ENCODE data around the gene MMP24OS. TPM values are rescaled to one million over a fixed set of nuclear protein-coding genes. Genes with fewer than 3 reads are reported as not detected.
"Not testable (repeated sequence)": the region's sequence is repeated elsewhere in the genome, so short reads cannot be mapped to it uniquely, and the experiment has no call there.

The MMP24OS gene
- 50.1 TPM for total RNA-seq
- long read RNA-seq, transcript MMP24OS-201 (2 exons, 867 nt): major isoform, 10 of 18 reads
- long read RNA-seq, partial matches to known transcripts: 3 of 18 reads
- long read RNA-seq, other reads (novel, unspliced or antisense): 1 of 18 reads

- ATAC-seq: peak; percentile 97
- peak; percentile 97 for DNase-seq (ENCODE audit: missing footprints)
- intact Hi-C loops (cut with DNase I): loop anchor here (5.0 to 10.0 kb wide), 3 partner anchors 130 to 443 kb away; partner anchors contain the start of genes EDEM2, GSS and MYH7B
These were observed at the start of gene MMP24OS for GRCh38 chr20:35277531-35278395. Gene MMP24OS (minus strand): TSS chr20:35278122. CDS start chr20:35277929, 193 bp downstream.

GRCh38 chr20:35327074-35327976 lies 49.4 kb upstream of the MMP24OS start:
- DNase-seq (ENCODE audit: missing footprints) (no peak), ATAC-seq (no peak)
- intact Hi-C loops (cut with DNase I): no loop called here

GRCh38 chr20:35326740-35327073 lies 48.8 kb upstream of the MMP24OS start:
- intact Hi-C loops (cut with DNase I): no loop called here
- no peak for DNase-seq (ENCODE audit: missing footprints)
- no peak for ATAC-seq

- DNase-seq (ENCODE audit: missing footprints) (no peak), ATAC-seq (no peak)
- intact Hi-C loops (cut with DNase I): no loop called here
These were observed 48.3 kb upstream of the MMP24OS start for GRCh38 chr20:35326021-35326739.

GRCh38 chr20:35325401-35325800 lies 47.5 kb upstream of the MMP24OS start:
- intact Hi-C loops (cut with DNase I): no loop called here
- no peak for ATAC-seq

GRCh38 chr20:35320396-35321126 lies 42.6 kb upstream of the MMP24OS start:
- intact Hi-C loops (cut with DNase I): no loop called here
- no peak for DNase-seq (ENCODE audit: missing footprints)
- no peak for ATAC-seq

More at GRCh38 chr20:35325401-35325800, 47.5 kb upstream of the MMP24OS start:
- DNase-seq (ENCODE audit: missing footprints): no peak

- no peak for ATAC-seq
- intact Hi-C loops (cut with DNase I): no loop called here
These were observed 41.9 kb upstream of the MMP24OS start for GRCh38 chr20:35319871-35320197.

GRCh38 chr20:35319192-35319870 lies 41.4 kb upstream of the MMP24OS start:
- no peak for ATAC-seq
- no peak for DNase-seq (ENCODE audit: missing footprints)
- intact Hi-C loops (cut with DNase I): no loop called here

More at GRCh38 chr20:35319871-35320197, 41.9 kb upstream of the MMP24OS start:
- no peak for DNase-seq (ENCODE audit: missing footprints)

- intact Hi-C loops (cut with DNase I): no loop called here
- DNase-seq (ENCODE audit: missing footprints) (no peak), ATAC-seq (peak; percentile 44)
These were observed 40.7 kb upstream of the MMP24OS start for GRCh38 chr20:35318502-35319157.

GRCh38 chr20:35317416-35318210 lies 39.7 kb upstream of the MMP24OS start:
- intact Hi-C loops (cut with DNase I): no loop called here
- no peak for DNase-seq (ENCODE audit: missing footprints)
- no peak for ATAC-seq

- DNase-seq (ENCODE audit: missing footprints) (no peak), ATAC-seq (no peak)
- intact Hi-C loops (cut with DNase I): no loop called here
These were observed 38.2 kb upstream of the MMP24OS start for GRCh38 chr20:35316086-35316485.

- intact Hi-C loops (cut with DNase I); ATAC-seq; DNase-seq (ENCODE audit: missing footprints): not testable (repeated sequence)
These were observed 37.7 kb upstream of the MMP24OS start for GRCh38 chr20:35315632-35316020.

GRCh38 chr20:35314816-35315631 lies 37.1 kb upstream of the MMP24OS start:
- ATAC-seq (no peak), DNase-seq (ENCODE audit: missing footprints) (no peak)
- intact Hi-C loops (cut with DNase I): no loop called here

GRCh38 chr20:35312318-35312717 lies 34.4 kb upstream of the MMP24OS start:
- intact Hi-C loops (cut with DNase I): no loop called here
- no peak for ATAC-seq
- DNase-seq (ENCODE audit: missing footprints): no peak

GRCh38 chr20:35311822-35312221 lies 33.9 kb upstream of the MMP24OS start:
- intact Hi-C loops (cut with DNase I): no loop called here
- no peak for ATAC-seq
- no peak for DNase-seq (ENCODE audit: missing footprints)

- ATAC-seq (no peak), DNase-seq (ENCODE audit: missing footprints) (no peak)
- intact Hi-C loops (cut with DNase I): no loop called here
These were observed 33.5 kb upstream of the MMP24OS start for GRCh38 chr20:35311409-35311808.
